ENCODE data around the gene CD2BP2. TPM values are rescaled to one million over a fixed set of nuclear protein-coding genes. Genes with fewer than 3 reads are reported as not detected.
A peak's percentile ranks its signal among the peaks of the same experiment; 100 is the strongest.
"Not testable (repeated sequence)": the region's sequence is repeated elsewhere in the genome, so short reads cannot be mapped to it uniquely, and the experiment has no call there.

CD2BP2 gene
- polyA plus RNA-seq, 4 donors = 30.0 to 43.5 (median 39.9) TPM

GRCh38 chr16:30396627-30397026, 41.5 kb upstream of the CD2BP2 start:
- FAIRE-seq; H3K27me3 ChIP-seq (ENCODE audit: control insufficient read depth in 3 of 3, insufficient read depth in 3 of 3, low read length in 3 of 3); H3K27ac ChIP-seq (ENCODE audit: low read depth in 1 of 3, low read length in 2 of 3); H3K9me3 ChIP-seq (ENCODE audit: control insufficient read depth in 2 of 2, insufficient read depth in 1 of 2, low read depth in 1 of 2, low read length in 1 of 2); H3K4me3 ChIP-seq (ENCODE audit: low read depth in 1 of 3, low read length in 3 of 3): not testable (repeated sequence)
- DNase-seq = peak in 1 of 2 donors; percentile 5
- WGBS, 3 donors = 35 to 67% (median 40%) methylated on average over 3 to 4 of the region's 4 CpGs
- Histone ChIP-seq H3K4me1 (ENCODE audit: control insufficient read depth in 3 of 3, insufficient read depth in 2 of 3, low read depth in 1 of 3, low read length in 2 of 3) (peaks cover 0 to 24% (median 2%) of the 10 kb centered on the region in 3 donors), H3K36me3 (ENCODE audit: control insufficient read depth in 3 of 3, insufficient read depth in 2 of 3, low read depth in 1 of 3, low read length in 3 of 3) (peaks cover 0 to 22% (median 0%) of the 10 kb centered on the region in 3 donors)

GRCh38 chr16:30395992-30396585, 41.0 kb upstream of the CD2BP2 start:
- H3K27me3 ChIP-seq (ENCODE audit: control insufficient read depth in 3 of 3, insufficient read depth in 3 of 3, low read length in 3 of 3) = no peaks in the 10 kb centered on the region
- peaks cover 0 to 22% (median 0%) of the 10 kb centered on the region in 3 donors for H3K36me3 ChIP-seq (ENCODE audit: control insufficient read depth in 3 of 3, insufficient read depth in 2 of 3, low read depth in 1 of 3, low read length in 3 of 3)
- H3K4me3 ChIP-seq (ENCODE audit: low read depth in 1 of 3, low read length in 3 of 3) = peak overlapping the region; percentile 73 to 81 (median 76)
- peak; percentile 42 to 54 for DNase-seq
- WGBS, 3 donors = 7 to 15% (median 12%) methylated on average over 11 to 13 of the region's 13 CpGs
- no peaks in the 10 kb centered on the region for H3K9me3 ChIP-seq (ENCODE audit: control insufficient read depth in 2 of 2, insufficient read depth in 1 of 2, low read depth in 1 of 2, low read length in 1 of 2)
- H3K27ac ChIP-seq (ENCODE audit: low read depth in 1 of 3, low read length in 2 of 3) = peak overlapping the region in 2 of 3 donors; percentile 73 to 76
- H3K4me1 ChIP-seq (ENCODE audit: control insufficient read depth in 3 of 3, insufficient read depth in 2 of 3, low read depth in 1 of 3, low read length in 2 of 3) = peaks cover 0 to 22% (median 2%) of the 10 kb centered on the region in 3 donors
- FAIRE-seq = no peak

GRCh38 chr16:30395155-30395991, 40.3 kb upstream of the CD2BP2 start, which contains the start of gene ZNF48:
Gene ZNF48, plus strand, starts transcription at chr16:30395420. Its CDS starts 375 bp downstream, at chr16:30395795.
- peak within 1 kb of the TSS; percentile 73 to 81 (median 77) for H3K4me3 ChIP-seq (ENCODE audit: low read depth in 1 of 3, low read length in 3 of 3)
- H3K9me3 ChIP-seq (ENCODE audit: control insufficient read depth in 2 of 2, insufficient read depth in 1 of 2, low read depth in 1 of 2, low read length in 1 of 2) = no peaks in the 10 kb centered on the region
- WGBS, 3 donors = 0% methylated on average over 43 to 103 of the region's 103 CpGs
- peak within 1 kb of the TSS; percentile 48 to 86 (median 81) for H3K27ac ChIP-seq (ENCODE audit: low read depth in 1 of 3, low read length in 2 of 3)
- peaks cover 0 to 22% (median 2%) of the 10 kb centered on the region in 3 donors for H3K4me1 ChIP-seq (ENCODE audit: control insufficient read depth in 3 of 3, insufficient read depth in 2 of 3, low read depth in 1 of 3, low read length in 2 of 3)
- H3K27me3 ChIP-seq (ENCODE audit: control insufficient read depth in 3 of 3, insufficient read depth in 3 of 3, low read length in 3 of 3) = no peaks in the 10 kb centered on the region
- DNase-seq = peak; percentile 71 to 94
- no peak for FAIRE-seq
- peaks cover 0 to 22% (median 0%) of the 10 kb centered on the region in 3 donors for H3K36me3 ChIP-seq (ENCODE audit: control insufficient read depth in 3 of 3, insufficient read depth in 2 of 3, low read depth in 1 of 3, low read length in 3 of 3)

- H3K36me3 ChIP-seq (ENCODE audit: control insufficient read depth in 3 of 3, insufficient read depth in 2 of 3, low read depth in 1 of 3, low read length in 3 of 3) = peaks cover 0 to 22% (median 0%) of the 10 kb centered on the region in 3 donors
- peaks cover 0 to 16% (median under 1%) of the 10 kb centered on the region in 3 donors for H3K4me1 ChIP-seq (ENCODE audit: control insufficient read depth in 3 of 3, insufficient read depth in 2 of 3, low read depth in 1 of 3, low read length in 2 of 3)
- no peak for FAIRE-seq
- H3K27ac ChIP-seq (ENCODE audit: low read depth in 1 of 3, low read length in 2 of 3) = peak overlapping the region; percentile 48 to 86 (median 81)
- no peaks in the 10 kb centered on the region for H3K9me3 ChIP-seq (ENCODE audit: control insufficient read depth in 2 of 2, insufficient read depth in 1 of 2, low read depth in 1 of 2, low read length in 1 of 2)
- 9 to 17% (median 10%) methylated on average over 30 to 31 of the region's 31 CpGs for WGBS, 3 donors
- peak in 1 of 2 donors; percentile 24 for DNase-seq
- no peaks in the 10 kb centered on the region for H3K27me3 ChIP-seq (ENCODE audit: control insufficient read depth in 3 of 3, insufficient read depth in 3 of 3, low read length in 3 of 3)
- H3K4me3 ChIP-seq (ENCODE audit: low read depth in 1 of 3, low read length in 3 of 3) = peak overlapping the region; percentile 73 to 81 (median 77)
Measured at GRCh38 chr16:30394592-30395154, 39.6 kb upstream of the CD2BP2 start.

GRCh38 chr16:30383521-30383920, 28.4 kb upstream of the CD2BP2 start:
- DNase-seq (peak in 1 of 2 donors; percentile 1), FAIRE-seq (no peak)
- peaks cover 0 to 7% (median 0%) of the 10 kb centered on the region in 3 donors for H3K36me3 ChIP-seq (ENCODE audit: control insufficient read depth in 3 of 3, insufficient read depth in 2 of 3, low read depth in 1 of 3, low read length in 3 of 3)
- no peaks in the 10 kb centered on the region for H3K27me3 ChIP-seq (ENCODE audit: control insufficient read depth in 3 of 3, insufficient read depth in 3 of 3, low read length in 3 of 3)
- WGBS, 3 donors = 45 to 55% (median 47%) methylated on average over 2 of the region's 2 CpGs
- no peak overlapping the region for H3K27ac ChIP-seq (ENCODE audit: low read depth in 1 of 3, low read length in 2 of 3)
- no peaks in the 10 kb centered on the region for H3K9me3 ChIP-seq (ENCODE audit: control insufficient read depth in 2 of 2, insufficient read depth in 1 of 2, low read depth in 1 of 2, low read length in 1 of 2)
- peaks cover 0 to 14% (median 2%) of the 10 kb centered on the region in 3 donors for H3K4me1 ChIP-seq (ENCODE audit: control insufficient read depth in 3 of 3, insufficient read depth in 2 of 3, low read depth in 1 of 3, low read length in 2 of 3)
- H3K4me3 ChIP-seq (ENCODE audit: low read depth in 1 of 3, low read length in 3 of 3) = no peak overlapping the region

- Histone ChIP-seq H3K27me3 (ENCODE audit: control insufficient read depth in 3 of 3, insufficient read depth in 3 of 3, low read length in 3 of 3) (no peaks in the 10 kb centered on the region), H3K4me1 (ENCODE audit: control insufficient read depth in 3 of 3, insufficient read depth in 2 of 3, low read depth in 1 of 3, low read length in 2 of 3) (peaks cover 0 to 16% (median 2%) of the 10 kb centered on the region in 3 donors), H3K4me3 (ENCODE audit: low read depth in 1 of 3, low read length in 3 of 3) (peak within 1 kb of the TSS in 1 of 3 donors; percentile 39), H3K36me3 (ENCODE audit: control insufficient read depth in 3 of 3, insufficient read depth in 2 of 3, low read depth in 1 of 3, low read length in 3 of 3) (peaks cover 0 to 7% (median 0%) of the 10 kb centered on the region in 3 donors), H3K9me3 (ENCODE audit: control insufficient read depth in 2 of 2, insufficient read depth in 1 of 2, low read depth in 1 of 2, low read length in 1 of 2) (no peaks in the 10 kb centered on the region), H3K27ac (ENCODE audit: low read depth in 1 of 3, low read length in 2 of 3) (peak within 1 kb of the TSS in 2 of 3 donors; percentile 42 to 43)
- 44 to 50% (median 48%) methylated on average over 11 to 12 of the region's 12 CpGs for WGBS, 3 donors
- FAIRE-seq (no peak), DNase-seq (peak; percentile 8 to 55)
Measured at GRCh38 chr16:30382111-30382881, 27.2 kb upstream of the CD2BP2 start, which contains the start of gene SEPTIN1. Gene SEPTIN1, minus strand, starts transcription at chr16:30382561. Its CDS starts 19 bp downstream, at chr16:30382542.

- Histone ChIP-seq H3K36me3 (ENCODE audit: control insufficient read depth in 3 of 3, insufficient read depth in 2 of 3, low read depth in 1 of 3, low read length in 3 of 3) (peaks cover 0 to 7% (median 0%) of the 10 kb centered on the region in 3 donors), H3K4me3 (ENCODE audit: low read depth in 1 of 3, low read length in 3 of 3) (peak overlapping the region in 1 of 3 donors; percentile 39), H3K27ac (ENCODE audit: low read depth in 1 of 3, low read length in 2 of 3) (peak overlapping the region in 2 of 3 donors; percentile 5 to 43), H3K4me1 (ENCODE audit: control insufficient read depth in 3 of 3, insufficient read depth in 2 of 3, low read depth in 1 of 3, low read length in 2 of 3) (peaks cover 2 to 20% (median 5%) of the 10 kb centered on the region in 3 donors), H3K27me3 (ENCODE audit: control insufficient read depth in 3 of 3, insufficient read depth in 3 of 3, low read length in 3 of 3) (no peaks in the 10 kb centered on the region), H3K9me3 (ENCODE audit: control insufficient read depth in 2 of 2, insufficient read depth in 1 of 2, low read depth in 1 of 2, low read length in 1 of 2) (no peaks in the 10 kb centered on the region)
- 63 to 69% (median 63%) methylated on average over 13 of the region's 13 CpGs for WGBS, 3 donors
- DNase-seq (peak in 1 of 2 donors; percentile 9), FAIRE-seq (no peak)
Measured at GRCh38 chr16:30381291-30382041, 26.4 kb upstream of the CD2BP2 start.
